Central memory CD4-positive, alpha-beta T cell (primary cell): Measurements from ENCODE around the gene METAP1D.
"Not testable (repeated sequence)": the region's sequence is repeated elsewhere in the genome, so short reads cannot be mapped to it uniquely, and the experiment has no call there.

ENCODE experiments used
- DNase-seq: peaks from one replicate; pipeline ENCODE4 v3.0.0; 2022

Gene METAP1D

GRCh38 chr2:172105471-172106107, 105.8 kb downstream of the METAP1D start:
- DNase-seq: no peak

DNA sequence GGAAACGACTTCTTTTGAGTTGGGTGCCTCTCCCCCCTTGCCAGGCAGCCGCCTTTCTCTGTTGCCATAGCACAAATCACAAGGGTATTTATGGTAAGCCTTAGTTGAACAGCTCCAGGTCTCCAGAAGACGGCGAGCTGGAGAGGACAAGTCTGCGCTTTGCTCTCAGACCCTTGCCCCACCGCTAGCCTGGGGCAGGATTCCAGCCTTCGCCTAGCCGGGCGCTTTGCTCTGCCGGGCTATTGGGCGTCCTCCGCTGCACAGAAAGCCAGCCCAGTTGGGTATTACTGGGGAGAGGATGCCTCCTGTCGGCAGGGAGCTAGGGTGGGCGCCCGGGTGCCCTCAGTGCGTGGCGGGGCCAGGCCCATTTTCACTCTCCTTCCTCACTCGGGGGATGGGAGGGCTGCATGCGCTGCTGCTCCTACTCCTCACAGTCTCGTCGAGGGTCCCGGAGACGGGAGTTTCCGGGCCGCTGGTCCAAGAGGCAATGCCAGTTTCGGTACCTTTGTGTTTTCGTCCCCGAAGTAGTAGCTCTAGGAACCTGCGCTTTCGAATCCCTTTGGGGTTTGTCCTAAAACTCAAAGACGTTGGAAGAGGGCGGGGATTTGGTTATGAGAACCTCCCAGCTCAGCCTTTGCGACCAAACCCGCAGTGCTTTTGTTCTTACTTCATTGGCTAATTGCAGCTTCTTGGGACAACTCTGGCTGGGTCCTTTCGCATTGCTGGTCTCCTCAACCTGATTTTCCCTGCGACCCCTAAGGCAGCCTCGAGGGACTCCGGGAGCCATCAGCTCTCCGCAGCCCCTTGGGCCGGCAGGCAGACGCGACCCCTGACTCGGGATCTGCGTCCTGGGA, 106.6 kb downstream of the METAP1D start:
- DNase-seq: no peak

- DNase-seq: no peak
These were observed 108.2 kb downstream of the METAP1D start for GRCh38 chr2:172107690-172108586.

DNA sequence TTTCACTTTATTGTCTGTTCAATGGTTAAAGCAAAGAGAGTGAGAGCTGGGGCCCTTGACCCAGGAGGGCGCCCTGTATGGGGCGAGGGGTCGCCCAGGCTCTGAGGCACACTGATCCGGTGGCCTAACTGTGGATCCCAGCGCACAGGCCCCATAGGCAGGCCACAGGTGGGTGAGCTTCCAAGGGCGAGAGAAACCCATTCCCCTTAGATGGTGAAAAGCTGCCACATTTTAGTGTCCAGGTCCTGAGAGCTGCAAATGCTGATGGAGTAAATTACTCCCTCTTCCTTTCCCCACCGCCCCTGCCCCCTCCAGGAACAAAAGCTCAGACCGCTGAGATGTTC, 108.8 kb downstream of the METAP1D start:
- no peak for DNase-seq

DNA sequence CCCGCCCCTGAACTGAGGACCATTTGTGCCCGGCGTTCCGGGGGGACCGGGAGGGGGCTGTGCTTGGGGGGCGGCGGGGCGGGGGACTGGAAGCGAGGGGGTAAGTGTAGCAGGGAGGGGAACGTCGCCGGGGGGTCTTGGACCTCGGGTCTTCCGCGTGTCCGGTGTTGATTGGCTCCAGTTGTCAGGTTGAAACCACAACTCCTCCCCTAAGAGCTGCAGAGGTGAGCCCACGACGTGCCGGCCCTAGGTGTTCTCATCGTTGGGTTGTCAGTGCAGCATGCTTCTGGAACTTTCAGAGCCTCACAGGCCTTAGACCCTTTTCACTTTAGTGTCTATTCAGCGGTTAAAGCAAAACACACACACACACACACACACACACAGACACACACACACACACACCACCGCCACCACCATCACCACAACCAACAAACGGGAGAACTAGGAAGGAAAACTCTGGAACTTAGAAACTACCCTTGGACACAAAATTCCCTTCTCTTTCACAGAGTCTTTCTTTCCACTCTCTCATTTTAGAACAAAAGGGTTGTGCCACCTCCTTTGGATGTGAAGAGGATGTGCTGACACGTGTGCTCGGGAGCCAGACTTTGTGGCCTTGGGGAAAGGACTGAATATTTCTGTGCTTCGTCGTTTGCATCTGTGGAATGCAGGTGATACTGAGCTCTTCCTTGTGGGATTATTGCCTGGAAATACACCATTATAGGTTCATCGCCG, 109.7 kb downstream of the METAP1D start:
- DNase-seq: no peak

GRCh38 chr2:172109988-172110811, 110.4 kb downstream of the METAP1D start:
- no peak for DNase-seq

- no peak for DNase-seq
These were observed 113.9 kb downstream of the METAP1D start for GRCh38 chr2:172113617-172114016.

GRCh38 chr2:172114176-172114575, 114.4 kb downstream of the METAP1D start:
- DNase-seq: not testable (repeated sequence)

DNA sequence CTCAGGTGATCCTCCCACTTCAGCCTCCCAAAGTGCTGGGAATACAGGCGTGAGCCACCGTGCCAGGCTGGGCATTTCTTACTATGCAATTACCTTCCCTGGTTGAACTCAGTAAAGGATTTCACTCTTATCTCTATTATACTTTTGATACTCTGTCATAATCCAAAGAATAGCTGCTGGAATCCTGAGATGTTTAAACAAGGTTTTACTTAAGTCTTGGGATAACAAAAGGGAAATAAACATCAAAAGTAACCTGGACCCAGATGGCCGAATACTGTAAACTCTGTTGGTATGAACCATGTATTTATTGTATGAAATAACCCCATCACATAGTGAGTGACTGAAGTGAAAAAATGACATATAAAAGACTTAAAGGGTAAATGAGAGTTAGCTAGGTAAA, 114.8 kb downstream of the METAP1D start:
- no peak for DNase-seq

GRCh38 chr2:172116107-172116506, 116.4 kb downstream of the METAP1D start:
- DNase-seq: no peak

- DNase-seq: no peak
These were observed 119.3 kb downstream of the METAP1D start for GRCh38 chr2:172119089-172119488.

- DNase-seq: no peak
These were observed 120.4 kb downstream of the METAP1D start for GRCh38 chr2:172120118-172120517.

DNA sequence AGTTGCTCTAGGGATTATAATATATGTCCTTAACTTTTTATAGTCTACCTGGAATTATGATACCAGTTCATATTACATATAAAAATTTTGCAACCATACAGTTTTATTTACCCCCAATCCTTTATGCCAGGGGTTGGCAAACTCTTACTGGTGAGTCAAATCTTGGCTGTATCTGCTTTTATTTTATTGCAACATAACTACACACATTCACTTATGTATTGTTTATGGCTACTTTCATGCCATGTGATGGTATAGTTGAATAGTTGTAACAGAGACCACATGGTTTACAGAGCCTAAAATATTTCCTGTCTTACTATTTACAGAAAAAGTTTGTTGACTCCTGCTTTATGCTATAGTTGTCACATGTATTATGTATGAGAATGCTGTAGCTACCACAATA, 128.7 kb downstream of the METAP1D start:
- no peak for DNase-seq

GRCh38 chr2:172129404-172129803, 129.7 kb downstream of the METAP1D start:
- DNase-seq: no peak
